Activated CD4-positive, alpha-beta T cell treated with anti-CD3 and anti-CD28 coated beads, Interleukin-2, amount 50 U/mL, for 48 hours (primary cell): Measurements from ENCODE around the gene TPM2.
A peak's percentile ranks its signal among the peaks of the same experiment; 100 is the strongest.

Experiments used
- DNase-seq, 2 experiments: peaks; one replicate each; pipeline ENCODE4 v3.0.0-alpha.2; 2020

TPM2 gene

DNA sequence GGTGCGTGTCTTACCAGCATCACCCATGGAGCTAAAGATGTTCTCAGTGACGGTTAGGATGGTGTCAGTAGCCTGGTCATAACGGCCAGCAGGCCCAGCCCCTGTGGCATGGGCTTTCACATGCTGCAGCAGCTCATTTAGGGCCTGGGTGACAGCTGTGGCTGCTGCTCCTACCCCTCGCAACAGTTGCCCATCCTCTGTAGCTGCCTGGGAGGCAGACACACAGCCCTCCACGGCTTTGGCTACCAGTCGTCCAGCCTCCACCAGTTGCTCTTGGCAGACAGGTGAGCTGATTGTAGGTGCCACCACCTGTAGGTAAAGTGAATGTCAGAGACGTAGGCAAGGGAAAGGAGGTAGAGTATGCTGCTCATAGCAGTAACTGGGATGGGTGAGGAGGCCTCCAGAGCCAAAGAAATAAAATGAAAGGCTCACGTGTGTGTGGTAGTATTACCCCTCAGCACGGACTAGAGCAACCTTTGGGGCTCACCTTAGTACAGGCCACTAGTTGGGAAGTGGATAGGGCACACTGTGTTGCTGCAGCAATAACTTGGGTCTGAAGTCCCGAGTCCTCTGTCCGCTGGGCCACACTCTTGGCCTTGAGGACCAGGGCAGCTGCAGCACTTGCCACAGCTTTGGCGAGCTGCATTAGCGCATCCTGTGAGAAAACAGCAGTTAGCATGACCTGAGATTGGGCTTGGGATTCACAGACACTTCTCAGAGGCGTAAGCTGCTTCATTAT, 27.6 kb upstream of the TPM2 start:
- DNase-seq, result no peak

DNA sequence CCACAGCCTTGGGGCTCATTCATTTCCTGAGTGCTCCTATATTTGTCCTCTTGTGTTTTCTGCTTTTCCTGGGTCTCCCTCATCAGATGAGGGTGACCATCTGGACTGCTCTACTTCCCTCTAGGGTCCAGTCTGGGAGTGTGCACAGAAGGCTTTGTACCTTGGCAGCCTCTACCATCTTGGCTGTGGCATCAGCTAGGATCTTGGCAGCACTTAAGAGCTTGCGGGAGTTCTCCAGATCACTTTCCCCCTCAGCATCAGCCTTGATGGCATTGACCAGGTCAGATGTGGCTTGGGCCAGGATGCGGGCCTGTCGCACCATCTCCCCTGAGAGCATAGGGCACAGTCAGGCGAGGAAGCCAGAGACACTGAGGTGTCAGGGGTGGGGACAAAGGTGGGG, 26.5 kb upstream of the TPM2 start:
- no peak for DNase-seq

DNA sequence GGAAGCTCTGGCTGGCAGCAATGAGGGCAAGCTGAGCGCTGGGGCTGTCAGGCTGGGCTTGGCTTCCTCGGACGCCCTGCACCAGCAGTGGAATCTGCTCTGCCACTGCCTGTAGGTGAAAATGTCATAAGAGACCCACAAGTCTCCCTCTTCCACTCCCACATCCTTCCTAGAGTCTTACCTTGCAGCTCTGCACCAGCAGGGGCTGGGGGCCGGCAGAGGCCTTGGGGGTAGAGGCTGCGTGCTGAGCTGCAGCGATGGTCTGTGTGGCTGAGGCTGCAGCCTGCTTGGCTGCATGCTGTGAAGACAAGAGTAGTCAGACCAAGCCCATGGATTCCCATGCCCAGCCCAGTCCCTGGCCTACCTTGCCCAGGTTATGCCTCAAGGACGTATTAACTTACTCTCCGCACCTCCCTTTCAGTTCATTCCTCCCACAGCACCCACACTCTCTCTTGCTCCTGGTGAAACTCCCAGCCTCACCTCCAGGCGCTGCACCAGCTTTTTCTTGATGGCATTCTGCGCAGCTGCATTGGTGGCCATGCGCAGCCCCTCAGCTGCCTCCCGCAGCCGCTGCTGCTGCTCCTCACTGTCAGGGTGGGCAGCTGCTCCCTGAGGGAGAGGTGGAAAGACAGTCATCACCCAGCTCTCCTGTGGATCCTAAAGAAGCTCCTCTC, 25.0 kb upstream of the TPM2 start:
- DNase-seq, result no peak

DNA sequence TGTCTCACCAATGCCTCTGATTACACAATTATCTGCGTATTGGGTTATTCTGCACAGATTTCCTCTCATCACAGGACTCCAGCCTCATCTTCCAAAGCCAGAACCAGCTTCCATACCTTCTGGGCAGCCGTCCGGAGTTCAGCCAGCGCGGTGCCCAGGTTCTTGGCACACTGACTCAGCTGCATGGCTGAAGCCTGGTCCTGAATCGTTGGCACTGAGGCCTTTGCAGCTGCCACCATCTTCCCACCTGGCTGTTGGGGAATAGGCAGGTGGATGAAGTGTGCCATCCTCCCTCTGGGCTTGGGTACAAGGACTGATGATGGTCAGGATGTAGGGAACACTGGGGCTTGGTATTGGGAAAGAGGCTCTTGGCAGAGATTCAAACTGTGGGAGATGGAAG, 24.4 kb upstream of the TPM2 start:
- DNase-seq, result no peak

DNA sequence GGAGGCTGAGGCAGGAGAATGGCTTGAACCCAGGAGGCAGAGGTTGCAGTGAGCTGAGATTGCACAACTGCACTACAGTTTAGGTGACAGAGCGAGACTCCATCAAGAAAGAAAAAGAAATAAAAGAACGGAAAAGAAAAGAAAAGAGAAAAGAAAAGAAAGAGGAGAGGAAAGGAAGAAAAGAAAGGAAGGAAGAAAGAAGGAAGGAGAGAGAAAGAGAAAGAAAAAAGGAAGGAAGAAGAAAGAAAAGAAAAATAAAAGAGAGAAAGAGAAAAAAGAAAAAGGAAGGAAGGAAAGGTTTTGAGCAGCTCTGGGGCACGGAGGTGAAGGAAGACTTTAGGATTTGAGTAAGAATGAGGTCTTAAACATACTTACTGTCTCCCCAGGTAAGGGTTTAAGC, 23.9 kb upstream of the TPM2 start:
- DNase-seq, result no peak

GRCh38 chr9:35712762-35713400, 23.2 kb upstream of the TPM2 start:
- DNase-seq, result no peak

DNA sequence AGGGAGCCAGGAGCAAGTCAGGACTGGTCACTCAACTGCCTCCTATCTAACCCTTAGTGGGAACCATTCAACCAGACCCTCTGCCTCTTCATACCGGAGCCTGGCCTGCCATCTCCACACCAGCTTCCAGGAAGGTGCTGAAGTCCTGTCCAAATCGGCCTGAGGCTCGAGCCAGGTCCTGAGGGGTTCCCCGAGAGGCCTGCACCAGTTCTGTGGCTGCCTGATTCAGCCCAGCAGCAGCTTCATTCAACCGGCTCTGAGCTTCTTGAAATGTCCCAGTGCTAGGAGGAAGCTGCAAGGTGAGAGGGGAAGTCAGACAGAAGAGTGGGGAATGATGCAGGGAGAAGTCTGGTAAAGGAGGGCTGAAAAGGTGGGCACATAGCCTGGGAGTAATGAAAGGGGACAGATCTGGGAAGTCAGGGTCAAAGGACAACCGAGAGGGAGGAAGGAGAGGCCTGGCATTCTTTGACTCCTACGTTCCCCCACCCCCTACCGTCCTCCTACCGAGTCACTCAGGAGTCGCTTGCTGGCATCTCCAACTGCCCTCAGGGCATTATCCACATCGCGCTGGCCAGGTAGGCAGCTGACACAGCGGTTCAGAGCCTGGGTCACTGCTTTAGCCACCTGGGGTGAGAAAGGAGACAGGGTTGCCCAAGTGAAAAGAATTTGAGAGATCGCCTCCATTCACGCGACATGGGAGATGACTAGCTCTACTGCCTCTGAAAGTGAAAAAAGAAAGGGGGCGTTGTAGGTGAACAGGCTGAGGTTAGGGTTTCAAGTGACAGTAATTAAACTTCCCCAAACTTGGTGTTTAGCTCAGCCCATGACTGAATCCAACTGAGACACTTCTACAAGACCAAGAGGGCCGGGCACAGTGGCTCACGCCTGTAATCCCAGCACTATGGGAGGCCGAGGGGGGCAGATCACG, 22.0 kb upstream of the TPM2 start:
- DNase-seq, result no peak

GRCh38 chr9:35710818-35711500, 21.2 kb upstream of the TPM2 start:
- DNase-seq, result no peak

- no peak for DNase-seq
These were observed 18.4 kb upstream of the TPM2 start for GRCh38 chr9:35708146-35708545.

DNA sequence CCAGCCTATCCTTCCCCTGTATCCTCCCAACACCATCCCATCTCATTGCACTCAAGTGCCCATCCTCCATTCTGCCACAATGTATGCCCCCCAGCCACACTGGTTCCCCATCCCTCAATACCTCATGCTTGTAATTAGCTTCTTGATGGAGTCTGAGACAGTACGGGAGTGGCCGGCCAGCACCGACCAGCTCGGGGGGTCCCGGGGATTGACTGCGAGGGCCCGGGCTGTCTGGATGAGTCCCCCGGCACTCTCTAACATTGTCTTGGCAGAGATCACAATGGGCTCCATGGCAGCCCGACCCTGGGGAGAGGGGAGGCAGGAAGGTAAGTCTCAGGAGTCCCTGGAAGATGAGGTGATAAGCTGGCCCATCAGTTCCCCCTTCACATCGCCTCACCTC, 17.2 kb upstream of the TPM2 start:
- DNase-seq, result no peak

DNA sequence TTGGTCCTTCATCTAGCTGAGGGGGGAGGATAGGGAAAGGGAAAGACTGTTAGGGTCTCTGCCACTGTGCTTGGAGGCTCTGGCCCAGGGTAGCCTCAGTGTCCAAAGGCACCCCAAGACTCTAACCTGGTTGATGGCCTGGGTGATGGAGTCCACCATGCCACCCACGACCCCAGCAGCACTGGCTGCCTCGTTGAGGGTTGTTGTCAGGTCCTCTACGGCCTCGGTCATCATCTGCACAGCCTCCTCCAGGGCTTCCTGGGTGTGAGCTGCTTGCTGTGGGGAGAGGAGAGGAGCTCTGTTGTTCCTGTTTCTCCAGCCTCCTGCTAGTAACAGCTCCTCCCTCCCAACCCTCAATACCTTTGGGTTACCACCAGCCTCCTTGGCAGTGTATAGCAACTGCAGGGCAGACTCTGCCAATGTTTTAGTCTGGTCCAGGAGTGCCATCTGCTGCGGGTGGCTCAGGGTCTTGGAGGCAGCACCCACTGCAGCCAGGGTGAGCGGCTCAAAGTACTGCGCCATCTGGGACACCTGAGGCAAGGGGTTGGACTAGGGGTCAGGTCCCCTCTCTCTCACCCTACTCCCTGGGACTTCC, 16.2 kb upstream of the TPM2 start:
- DNase-seq, result no peak

GRCh38 chr9:35705372-35705771, 15.6 kb upstream of the TPM2 start:
- DNase-seq, result no peak

- DNase-seq, result no peak
These were observed 14.4 kb upstream of the TPM2 start for GRCh38 chr9:35703906-35704672.

- DNase-seq, result no peak
These were observed 13.0 kb upstream of the TPM2 start for GRCh38 chr9:35702696-35703095.

DNA sequence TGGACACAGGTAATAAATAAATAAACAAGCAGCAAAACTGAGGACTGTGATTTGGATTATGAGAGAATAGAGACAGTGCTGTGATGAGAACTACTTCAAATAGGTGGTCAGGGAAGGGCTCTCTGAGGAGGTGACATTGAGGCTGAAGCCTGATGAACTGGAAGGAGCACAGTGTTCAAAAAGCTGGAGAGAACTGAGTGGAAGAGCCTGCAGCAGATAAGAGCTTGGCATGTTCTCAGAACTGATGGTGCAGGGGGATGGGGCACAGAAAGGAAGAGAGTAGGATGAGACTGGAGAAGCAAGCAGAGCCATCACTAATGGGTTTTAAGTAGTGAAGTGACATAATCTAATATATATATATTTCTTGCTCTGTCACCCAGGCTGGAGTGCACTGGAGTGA, 11.2 kb upstream of the TPM2 start:
- DNase-seq, result no peak

- no peak for DNase-seq
These were observed 10.3 kb upstream of the TPM2 start for GRCh38 chr9:35700031-35700430.

- no peak for DNase-seq
These were observed 8.5 kb upstream of the TPM2 start for GRCh38 chr9:35698231-35698630.

- no peak for DNase-seq
These were observed 7.8 kb upstream of the TPM2 start for GRCh38 chr9:35697486-35697885.

GRCh38 chr9:35696520-35697215, 6.9 kb upstream of the TPM2 start:
- DNase-seq, result peak; percentile 56 to 68

DNA sequence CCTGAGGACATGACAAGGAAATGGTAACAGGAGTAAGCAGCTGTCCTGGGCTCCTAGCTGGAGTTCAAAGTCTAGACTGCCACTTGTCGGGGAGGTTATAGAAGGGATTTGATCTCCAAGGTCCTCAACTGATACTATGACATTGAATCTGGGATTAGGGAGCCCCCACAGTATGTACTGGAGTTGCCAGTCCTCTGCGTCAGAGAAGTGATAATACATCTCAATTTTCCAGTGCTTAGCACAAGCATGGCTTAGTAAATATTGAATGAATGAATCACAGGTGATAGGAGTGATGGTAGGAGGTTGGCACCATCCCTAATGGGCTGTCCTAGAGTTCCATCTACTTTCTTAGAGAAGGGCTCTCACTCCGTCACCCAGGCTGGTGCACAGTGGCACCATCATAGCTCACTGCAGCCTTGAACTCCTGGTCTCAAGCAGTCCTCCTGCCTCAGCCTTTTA, 6.2 kb upstream of the TPM2 start:
- no peak for DNase-seq
